HepG2 (cell line): Measurements from ENCODE around the gene ZNF683. TPM values are rescaled to one million over a fixed set of nuclear protein-coding genes. Genes with fewer than 3 reads are reported as not detected.
A peak's percentile ranks its signal among the peaks of the same experiment; 100 is the strongest.

Experiments used
- AKNA ChIP-seq: sonication (generic); formaldehyde crosslinking; IDR thresholded peaks from 2 replicates; pipeline ENCODE4 v1.4.0; 2020; ENCODE audit warnings: missing genetic modification reagents, borderline replicate concordance
- EHMT2 ChIP-seq: fragments of 200-600 bp; sonication (generic); IDR thresholded peaks from 2 replicates; pipeline ENCODE4 v1.7.0; 2017; ENCODE audit warnings: antibody characterized with exemption, low read depth, low read length, borderline replicate concordance
- MAX ChIP-seq: IDR thresholded peaks from 2 replicates; pipeline ENCODE4 v1.6.1; 2012; ENCODE audit warnings: inconsistent platforms
- NFIC ChIP-seq: IDR thresholded peaks from 2 replicates; pipeline ENCODE4 v1.6.1; 2012; ENCODE audit warnings: mild to moderate bottlenecking, low read length, inconsistent platforms
- NFYC ChIP-seq: IDR thresholded peaks from 2 replicates; pipeline ENCODE4 v1.6.1; 2016; ENCODE audit warnings: missing genetic modification reagents, missing compliant biosample characterization
- NKX3-1 ChIP-seq: sonication (generic); formaldehyde crosslinking; IDR thresholded peaks from 2 replicates; pipeline ENCODE4 v1.5.0; 2020; ENCODE audit warnings: missing genetic modification reagents
- RBFOX2 ChIP-seq: fragments of 200-400 bp; formaldehyde crosslinking; IDR thresholded peaks from 2 replicates; pipeline ENCODE4 v1.6.1; 2017; ENCODE audit warnings: low read depth, mild to moderate bottlenecking, low read length
- REST ChIP-seq, 2 experiments: IDR thresholded peaks; 2 replicates each; pipeline ENCODE4 v1.6.1; 2011 to 2012; ENCODE audit warnings: low read length in 2 of 2, borderline replicate concordance in 1 of 2, low read depth in 1 of 2, mild to moderate bottlenecking in 1 of 2, moderate library complexity in 1 of 2
- REXO4 ChIP-seq: sonication (generic); formaldehyde crosslinking; IDR thresholded peaks from 2 replicates; pipeline ENCODE4 v1.8.0; 2022; ENCODE audit warnings: missing genetic modification reagents, mild to moderate bottlenecking, borderline replicate concordance
- SIN3A ChIP-seq: IDR thresholded peaks from 2 replicates; pipeline ENCODE4 v1.6.1; 2011; ENCODE audit warnings: low read depth, mild to moderate bottlenecking, control low read depth, low read length, borderline replicate concordance
- ZNF232 ChIP-seq: sonication (generic); formaldehyde crosslinking; IDR thresholded peaks from 2 replicates; pipeline ENCODE4 v1.4.0; 2020; ENCODE audit warnings: missing genetic modification reagents, borderline replicate concordance
- ZNF292 ChIP-seq: sonication (generic); formaldehyde crosslinking; IDR thresholded peaks from 2 replicates; pipeline ENCODE4 v1.8.1; 2022; ENCODE audit warnings: mild to moderate bottlenecking, low read depth, missing genetic modification reagents, borderline replicate concordance
- ZNF616 ChIP-seq: sonication (generic); formaldehyde crosslinking; IDR thresholded peaks from 2 replicates; pipeline ENCODE4 v1.5.0; 2020; ENCODE audit warnings: low read depth, mild to moderate bottlenecking, missing genetic modification reagents
- ZNF687 ChIP-seq: sonication (generic); formaldehyde crosslinking; IDR thresholded peaks from 2 replicates; pipeline ENCODE4 v1.5.1; 2020; ENCODE audit warnings: mild to moderate bottlenecking, missing genetic modification reagents, moderate library complexity
- polyA plus RNA-seq, 8 experiments: library from polyadenylated mRNA; depleted of rRNA in 3 of 8; stranded (reverse) in 7 of 8; unstranded in 1 of 8; fragments of >200 nt; fragmentation: Illumina TruSeq in 4 of 8; extraction: Trizol in 4 of 8; gene quantifications; 2 replicates each; pipeline versions ENCODE4 v1.2.1 to v1.2.3, GENCODE V29; 2011 to 2016; ENCODE audit warnings: low read depth in 4 of 8, missing spikeins in 1 of 8, mixed read lengths in 1 of 8; ENCODE audit not compliant: insufficient read depth in 1 of 8
- total RNA-seq, 5 experiments: library from RNA; depleted of rRNA; stranded (reverse); fragments of >200 nt; fragmentation: Illumina TruSeq; extraction: Trizol; gene quantifications; 2 replicates each; pipeline ENCODE4 v1.2.3, GENCODE V29; 2016; ENCODE audit warnings: low read depth in 1 of 5

ZNF683 gene
- total and polyA plus RNA-seq, 2 of the 13 experiments (the other 11 are each of a cell fraction or from before 2014, with no cell fraction given) = not detected

- TF ChIP-seq MAX = peak; percentile 79
- TF ChIP-seq ZNF232 = 0 out of 2 replicates have a peak, but pooled peaks have one; percentile 26
- no peak for TF ChIP-seq NKX3-1 (CRISPR knock-in tag)
- TF ChIP-seq ZNF292 (CRISPR knock-in tag) = peak; percentile 68; the same call in 1 of the 2 replicates
- 0 out of 2 replicates have a peak, but pooled peaks have one; percentile 25 for TF ChIP-seq RBFOX2
- peak; percentile 56 for TF ChIP-seq NFYC (CRISPR knock-in tag)
- peak; percentile 32; the same call in 1 of the 2 replicates for TF ChIP-seq ZNF616
- TF ChIP-seq SIN3A = peak; percentile 32; the same call in 1 of the 2 replicates
- peak; percentile 76 for TF ChIP-seq ZNF687
- TF ChIP-seq REXO4 = no peak
- TF ChIP-seq AKNA (CRISPR knock-in tag) = no peak
- 0 out of 2 replicates have a peak, but pooled peaks have one; percentile 17 for TF ChIP-seq NFIC
- TF ChIP-seq EHMT2 = no peak; the same call in 1 of the 2 replicates
- TF ChIP-seq REST (IDR thresholded peaks at IDR 0.05; ENCODE audit: borderline replicate concordance in 1 of 2, low read depth in 1 of 2, low read length in 2 of 2) = peak in 1 of 2 experiments; percentile 29; a peak in 1 of 4 replicates
These were observed 20.8 kb downstream of the ZNF683 start (continued) for GRCh38 chr1:26351590-26352337.
